Measurements from ENCODE around the gene SH3BP5. TPM values are rescaled to one million over a fixed set of nuclear protein-coding genes. Genes with fewer than 3 reads are reported as not detected.
A peak's percentile ranks its signal among the peaks of the same experiment; 100 is the strongest.

SH3BP5 gene
- total and polyA plus RNA-seq, 3 donors from 2014 or later = 86.7 to 126 (median 102) TPM

DNA sequence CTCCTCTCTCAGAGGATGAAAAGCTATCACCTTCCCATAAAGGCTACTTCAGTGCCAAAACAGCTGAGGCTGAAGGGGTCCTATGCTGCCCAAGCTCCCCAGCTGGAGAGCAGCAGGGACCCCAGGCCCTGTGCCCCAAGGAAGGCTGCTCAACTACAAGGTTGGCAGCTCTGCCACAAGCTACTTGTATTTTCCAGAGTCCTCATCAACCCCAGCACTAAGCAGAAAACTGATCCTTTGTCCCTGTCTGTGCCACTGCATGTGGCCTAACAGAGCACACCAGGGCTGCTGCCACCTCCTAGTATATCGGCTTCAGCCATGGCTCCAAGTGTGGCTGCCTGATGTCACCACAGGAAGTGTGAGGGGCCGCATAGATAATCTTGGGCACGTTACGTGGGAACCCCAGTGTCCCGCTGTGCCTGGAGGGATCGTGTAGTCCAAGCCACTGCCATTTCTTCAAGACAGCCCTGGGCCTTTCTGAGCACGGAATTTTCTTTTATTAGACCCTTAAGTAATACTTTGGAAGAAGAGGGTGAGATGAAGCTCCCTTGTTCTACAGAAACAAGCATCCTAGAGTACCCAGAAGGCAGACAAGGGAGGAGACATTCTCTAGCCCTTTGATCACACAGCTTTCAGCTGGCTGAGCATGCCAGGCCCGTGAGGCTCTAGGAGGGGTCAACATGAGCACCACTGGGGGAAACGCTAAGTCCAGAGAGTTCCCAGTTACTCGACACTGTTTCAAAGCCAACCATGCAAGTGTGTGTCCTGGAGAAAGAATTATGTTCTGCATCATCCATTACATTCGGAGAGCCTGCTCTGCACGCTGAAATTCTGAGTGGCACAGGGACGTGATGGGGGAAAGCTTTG is 65.6 kb downstream of the SH3BP5 start:
- peak; percentile 11 for DNase-seq

DNA sequence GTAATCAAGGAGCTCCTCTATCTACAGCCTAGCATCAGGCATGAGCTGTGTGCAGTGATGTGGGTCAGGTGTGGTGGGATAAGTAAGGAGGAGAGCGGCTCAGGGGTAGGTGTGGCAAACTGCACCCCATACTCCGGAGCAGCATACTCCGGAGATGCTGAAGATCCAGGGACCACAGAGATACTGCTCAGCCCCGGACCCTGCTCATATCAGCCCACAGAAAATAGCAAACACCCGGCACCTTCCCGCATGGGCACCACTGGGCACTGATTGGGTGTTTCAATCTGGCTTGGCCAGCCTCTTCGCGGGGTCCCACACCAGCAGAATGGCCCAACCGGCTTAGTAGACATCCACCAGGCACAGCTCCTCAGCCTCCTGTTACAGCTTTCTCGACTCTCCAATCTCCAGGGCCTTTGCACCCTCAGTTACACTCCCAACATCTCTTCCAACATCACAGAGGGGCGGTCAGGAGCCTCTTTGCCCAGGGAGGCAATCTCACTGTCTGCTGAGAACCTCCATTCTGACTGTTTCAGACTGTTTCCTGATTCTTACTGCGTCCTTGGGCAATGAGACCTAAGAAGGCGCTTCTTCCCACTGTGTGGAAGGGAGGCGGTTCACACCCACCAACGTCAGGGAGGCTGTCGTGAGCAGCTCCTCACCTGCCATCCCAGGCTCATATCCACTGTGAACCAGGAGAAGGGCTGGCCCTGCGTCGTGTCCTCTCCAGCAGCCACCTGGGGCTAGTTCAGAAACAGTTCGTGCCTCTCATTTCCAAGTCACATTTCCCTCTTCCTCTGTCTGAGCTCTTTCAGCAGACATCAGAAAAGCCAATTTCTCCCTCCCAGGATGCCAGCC is 66.5 kb downstream of the SH3BP5 start:
- peak; percentile 13 for DNase-seq
- intact Hi-C loops (cut with DNase I; ENCODE audit: low total_unique reads) = loop anchor here (5.0 to 10.0 kb wide), 2 partner anchors 66 to 109 kb away; partner anchors contain the start of gene SH3BP5
- Histone ChIP-seq H3K36me3 (ENCODE audit: low read depth, missing control alignments) (no peaks in the 10 kb centered on the region), H3K4me3 (no peak overlapping the region), H3K9me3 (no peaks in the 10 kb centered on the region), H3K4me1 (peaks cover 41% of the 10 kb centered on the region), H3K27ac (peak overlapping the region in 1 of 2 donors; percentile 42), H3K27me3 (no peaks in the 10 kb centered on the region)
- TF ChIP-seq POLR2A (IDR thresholded peaks at IDR 0.05) = no peak
- TF ChIP-seq, protein P1, sequence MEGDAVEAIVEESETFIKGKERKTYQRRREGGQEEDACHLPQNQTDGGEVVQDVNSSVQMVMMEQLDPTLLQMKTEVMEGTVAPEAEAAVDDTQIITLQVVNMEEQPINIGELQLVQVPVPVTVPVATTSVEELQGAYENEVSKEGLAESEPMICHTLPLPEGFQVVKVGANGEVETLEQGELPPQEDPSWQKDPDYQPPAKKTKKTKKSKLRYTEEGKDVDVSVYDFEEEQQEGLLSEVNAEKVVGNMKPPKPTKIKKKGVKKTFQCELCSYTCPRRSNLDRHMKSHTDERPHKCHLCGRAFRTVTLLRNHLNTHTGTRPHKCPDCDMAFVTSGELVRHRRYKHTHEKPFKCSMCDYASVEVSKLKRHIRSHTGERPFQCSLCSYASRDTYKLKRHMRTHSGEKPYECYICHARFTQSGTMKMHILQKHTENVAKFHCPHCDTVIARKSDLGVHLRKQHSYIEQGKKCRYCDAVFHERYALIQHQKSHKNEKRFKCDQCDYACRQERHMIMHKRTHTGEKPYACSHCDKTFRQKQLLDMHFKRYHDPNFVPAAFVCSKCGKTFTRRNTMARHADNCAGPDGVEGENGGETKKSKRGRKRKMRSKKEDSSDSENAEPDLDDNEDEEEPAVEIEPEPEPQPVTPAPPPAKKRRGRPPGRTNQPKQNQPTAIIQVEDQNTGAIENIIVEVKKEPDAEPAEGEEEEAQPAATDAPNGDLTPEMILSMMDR (IDR thresholded peaks at IDR 0.05) = no peak
- WGBS, 2 donors = 81 to 88% methylated on average over 19 of the region's 19 CpGs

More for the DNA sequence above, 65.6 kb downstream of the SH3BP5 start:
- Histone ChIP-seq H3K4me3 (no peak overlapping the region), H3K9me3 (no peaks in the 10 kb centered on the region), H3K36me3 (ENCODE audit: low read depth, missing control alignments) (no peaks in the 10 kb centered on the region), H3K4me1 (peaks cover 41% of the 10 kb centered on the region), H3K27ac (peak overlapping the region in 1 of 2 donors; percentile 42), H3K27me3 (no peaks in the 10 kb centered on the region)
- WGBS, 2 donors = 63 to 73% methylated on average over 13 of the region's 13 CpGs
- TF ChIP-seq, protein P1 (IDR thresholded peaks at IDR 0.05) = no peak
- no peak for TF ChIP-seq POLR2A (IDR thresholded peaks at IDR 0.05)
- intact Hi-C loops (cut with DNase I; ENCODE audit: low total_unique reads) = loop anchor here (5.0 to 10.0 kb wide), 2 partner anchors 66 to 108 kb away; partner anchors contain the start of gene SH3BP5

DNA sequence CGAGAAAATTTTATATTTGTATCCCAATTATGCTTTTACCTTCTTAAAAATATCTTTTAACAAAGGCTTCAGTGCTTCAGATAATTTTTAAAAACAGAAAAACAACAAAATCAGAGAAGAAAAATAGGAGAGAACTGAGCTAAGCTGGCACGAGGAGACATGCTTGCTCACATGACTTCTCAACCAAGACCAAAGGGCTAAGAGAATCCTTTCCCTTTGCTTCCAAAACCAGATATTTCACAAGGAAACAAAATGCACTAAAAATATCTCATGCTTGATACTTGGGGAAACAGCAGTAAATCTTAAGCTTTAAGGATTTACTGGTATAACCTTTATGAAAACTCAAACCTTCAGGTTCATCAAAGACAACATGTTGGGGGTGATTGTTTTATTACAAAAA is 67.9 kb downstream of the SH3BP5 start:
- no peak for DNase-seq
- Histone ChIP-seq H3K36me3 (ENCODE audit: low read depth, missing control alignments) (no peaks in the 10 kb centered on the region), H3K27me3 (no peaks in the 10 kb centered on the region), H3K27ac (peak overlapping the region; percentile 40 to 74), H3K9me3 (no peaks in the 10 kb centered on the region), H3K4me3 (no peak overlapping the region), H3K4me1 (peaks cover 33% of the 10 kb centered on the region)
- intact Hi-C loops (cut with DNase I; ENCODE audit: low total_unique reads) = loop anchor here (10.0 kb wide), 1 partner anchor 110 kb away; no protein-coding TSS in a partner anchor
- TF ChIP-seq, protein P1 (IDR thresholded peaks at IDR 0.05) = no peak
- no peak for TF ChIP-seq POLR2A (IDR thresholded peaks at IDR 0.05)
- 54% methylated on average over 2 of the region's 2 CpGs for WGBS, 2 donors

DNA sequence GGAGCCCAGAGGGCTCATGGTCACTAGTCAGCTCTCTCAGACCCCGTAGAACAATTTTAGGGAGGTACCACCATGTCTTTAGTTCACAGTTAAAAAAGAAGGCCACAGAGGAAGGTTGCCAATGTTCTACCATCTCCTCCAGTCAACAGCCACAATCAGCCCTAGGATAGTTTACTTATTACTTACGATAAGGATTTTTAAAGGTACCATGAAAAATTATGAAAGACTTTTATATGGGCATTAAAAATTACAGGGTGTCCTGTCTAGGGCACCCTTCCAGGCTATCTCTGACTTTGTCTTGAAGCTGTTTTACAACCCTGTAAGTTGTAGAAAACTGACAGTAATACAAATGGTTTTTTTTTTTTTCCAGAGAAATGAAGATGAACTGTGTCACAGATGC is 68.5 kb downstream of the SH3BP5 start:
- DNase-seq = no peak
- no peaks in the 10 kb centered on the region for H3K36me3 ChIP-seq (ENCODE audit: low read depth, missing control alignments)
- TF ChIP-seq, protein P1 (IDR thresholded peaks at IDR 0.05) = no peak
- TF ChIP-seq POLR2A (IDR thresholded peaks at IDR 0.05) = no peak
- no peaks in the 10 kb centered on the region for H3K27me3 ChIP-seq
- H3K9me3 ChIP-seq = no peaks in the 10 kb centered on the region
- 42 to 59% methylated on average over 2 of the region's 2 CpGs for WGBS, 2 donors
- H3K4me1 ChIP-seq = peaks cover 33% of the 10 kb centered on the region
- no peak overlapping the region for H3K4me3 ChIP-seq
- H3K27ac ChIP-seq = peak overlapping the region; percentile 40 to 74
- intact Hi-C loops (cut with DNase I; ENCODE audit: low total_unique reads) = loop anchor here (10.0 kb wide), 1 partner anchor 111 kb away; no protein-coding TSS in a partner anchor
